ENCODE measurements around the gene SLC24A4.

SLC24A4 gene

DNA sequence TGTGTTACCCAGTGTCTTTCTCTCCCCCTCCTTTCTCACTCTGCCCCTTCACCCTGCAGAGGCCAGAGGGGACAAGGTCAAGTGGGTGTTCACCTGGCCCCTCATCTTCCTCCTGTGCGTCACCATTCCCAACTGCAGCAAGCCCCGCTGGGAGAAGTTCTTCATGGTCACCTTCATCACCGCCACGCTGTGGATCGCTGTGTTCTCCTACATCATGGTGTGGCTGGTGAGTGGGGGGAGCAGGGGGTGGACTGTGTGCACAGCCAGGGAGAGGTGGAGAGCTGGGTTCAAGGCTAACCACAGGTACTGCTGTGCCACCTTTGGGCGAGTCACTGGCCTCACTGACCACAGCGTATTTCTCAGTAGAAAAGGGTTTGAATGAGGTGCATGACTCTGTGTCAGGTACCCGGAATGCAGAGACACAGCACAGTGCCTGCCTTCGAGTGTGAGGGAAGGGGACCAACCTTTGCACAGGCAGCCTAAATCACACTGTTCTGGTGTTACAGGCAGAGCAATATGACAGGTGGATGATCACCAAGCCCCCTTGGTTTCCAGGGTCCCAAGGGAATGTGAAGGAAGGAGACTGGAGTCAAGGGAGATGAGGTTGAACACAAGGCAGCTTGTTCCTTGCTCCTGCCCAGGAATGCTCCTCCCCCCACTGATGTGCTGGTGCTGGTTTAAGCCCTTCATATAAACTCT, 159.8 kb downstream of the SLC24A4 start:
- DNase-seq: peak in 1 of 2 donors; percentile 4

DNA sequence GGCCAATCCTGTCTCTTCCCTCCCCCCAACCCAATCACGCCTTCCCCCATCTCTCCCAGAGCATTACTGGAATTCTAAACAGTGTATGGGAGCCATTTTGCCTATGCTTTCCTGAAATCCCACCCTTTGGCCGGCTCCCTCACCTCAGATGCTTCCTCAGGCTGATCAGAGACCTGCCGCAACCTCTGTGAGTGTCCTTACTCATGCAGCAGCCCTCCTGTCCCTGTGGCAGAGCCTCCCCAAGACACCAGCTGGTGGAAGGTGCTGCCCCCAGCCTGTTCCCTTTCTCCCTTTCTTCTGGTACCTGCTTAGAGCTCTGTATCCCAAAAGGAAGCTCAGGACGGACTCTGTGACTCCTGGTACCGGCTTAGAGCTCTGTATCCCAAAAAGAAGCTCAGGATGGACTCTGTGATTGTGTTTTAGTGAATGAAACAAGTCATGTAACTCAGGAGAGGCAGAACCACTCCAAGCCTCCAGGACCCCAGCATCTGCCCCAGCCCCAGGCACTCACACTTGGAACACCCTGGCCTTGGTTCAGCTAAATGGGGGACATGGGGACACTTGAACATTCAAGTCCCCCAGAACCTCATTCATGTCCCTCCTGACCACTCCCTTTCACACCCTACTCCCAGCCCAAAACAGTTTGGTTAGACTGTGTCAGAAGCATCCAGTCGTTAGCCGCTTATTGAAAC, 161.3 kb downstream of the SLC24A4 start:
- DNase-seq: no peak

DNA sequence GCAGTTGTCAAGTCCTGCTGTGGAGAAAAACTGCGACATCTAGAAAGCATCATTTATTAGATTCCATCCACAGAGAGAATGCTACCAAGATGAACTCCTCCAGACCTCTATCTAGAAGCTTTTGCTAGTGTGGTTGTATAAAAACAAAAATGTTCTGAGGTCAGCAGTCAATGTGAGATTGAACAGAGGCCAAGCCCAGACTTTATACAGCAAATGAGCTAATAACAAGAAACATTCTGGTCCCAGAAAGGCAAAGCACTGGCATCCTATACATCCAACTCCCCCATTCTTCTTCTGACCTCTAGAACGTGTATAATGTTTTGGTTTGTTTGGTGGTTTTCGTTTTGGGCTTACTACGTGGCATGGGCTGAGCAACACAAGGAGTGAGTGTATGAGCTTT, 163.9 kb downstream of the SLC24A4 start:
- no peak for DNase-seq

DNA sequence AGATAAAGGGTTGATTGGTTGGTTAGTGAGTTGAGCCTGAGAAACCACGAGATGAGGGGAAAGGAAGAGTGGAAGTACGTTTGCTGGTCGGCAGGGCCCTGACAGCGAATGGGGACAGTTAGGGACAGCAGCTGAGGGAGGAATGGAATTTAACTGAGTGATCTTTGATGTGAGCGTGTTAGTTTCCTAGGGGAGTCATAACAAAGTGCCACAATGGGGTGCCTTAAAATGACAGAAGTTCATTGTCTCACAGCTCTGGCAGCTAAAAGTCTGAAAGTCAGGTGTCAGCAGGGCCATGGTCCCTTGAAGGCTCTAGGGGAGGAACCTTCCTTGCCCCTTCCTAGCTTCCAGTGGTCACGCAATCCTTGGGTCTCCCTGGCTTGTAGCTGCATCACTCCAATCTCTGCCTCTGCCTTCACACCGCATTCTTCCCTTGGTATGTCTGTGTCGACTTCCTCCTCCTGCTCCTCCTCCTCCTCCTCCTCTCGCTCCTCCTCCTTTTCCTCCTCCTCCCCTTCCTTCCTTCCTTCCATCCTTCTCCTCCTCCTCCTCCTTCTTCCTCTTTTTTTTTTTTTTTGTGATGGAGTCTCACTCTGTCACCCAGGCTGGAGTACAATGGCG, 164.7 kb downstream of the SLC24A4 start:
- no peak for DNase-seq

DNA sequence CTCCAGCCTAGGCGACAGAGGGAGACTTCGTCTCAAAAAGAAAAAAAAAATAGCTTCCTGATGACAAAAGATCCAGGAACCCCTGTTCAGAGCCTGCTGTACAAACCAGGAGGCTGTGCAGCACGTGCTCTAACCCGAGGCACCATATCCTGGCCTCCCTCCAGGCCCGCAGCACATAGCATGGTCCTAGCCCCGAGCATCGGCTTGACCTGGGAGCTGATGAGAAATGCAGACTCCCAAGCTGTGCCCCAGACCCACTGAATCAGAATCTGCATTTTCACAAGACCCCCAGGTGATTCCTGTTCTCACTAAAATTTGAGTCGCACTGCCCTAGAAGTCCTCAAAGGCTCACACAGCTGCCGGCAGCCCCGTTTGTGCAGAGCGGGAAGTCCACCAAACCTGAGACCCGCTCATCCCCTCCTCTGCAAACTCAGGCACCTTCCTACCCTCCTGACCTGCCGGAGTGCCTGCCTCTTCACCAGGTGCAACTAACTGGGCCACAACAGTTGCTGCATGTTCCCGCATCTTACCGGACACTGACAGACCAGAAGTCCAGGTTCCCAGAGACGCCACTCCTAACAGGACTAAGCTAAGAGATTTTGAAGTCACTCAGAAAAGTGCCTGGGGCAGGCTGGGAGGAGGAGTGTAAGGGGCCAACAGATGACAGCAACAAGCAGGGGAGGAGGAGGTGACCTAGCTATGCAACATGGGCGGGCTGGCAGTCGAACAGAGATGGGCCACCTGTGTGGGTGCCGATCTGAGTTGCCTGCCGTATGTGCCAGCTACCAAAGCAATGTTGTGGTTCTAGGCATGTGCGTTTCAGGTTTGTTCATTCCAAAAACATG, 166.7 kb downstream of the SLC24A4 start:
- DNase-seq: no peak

DNA sequence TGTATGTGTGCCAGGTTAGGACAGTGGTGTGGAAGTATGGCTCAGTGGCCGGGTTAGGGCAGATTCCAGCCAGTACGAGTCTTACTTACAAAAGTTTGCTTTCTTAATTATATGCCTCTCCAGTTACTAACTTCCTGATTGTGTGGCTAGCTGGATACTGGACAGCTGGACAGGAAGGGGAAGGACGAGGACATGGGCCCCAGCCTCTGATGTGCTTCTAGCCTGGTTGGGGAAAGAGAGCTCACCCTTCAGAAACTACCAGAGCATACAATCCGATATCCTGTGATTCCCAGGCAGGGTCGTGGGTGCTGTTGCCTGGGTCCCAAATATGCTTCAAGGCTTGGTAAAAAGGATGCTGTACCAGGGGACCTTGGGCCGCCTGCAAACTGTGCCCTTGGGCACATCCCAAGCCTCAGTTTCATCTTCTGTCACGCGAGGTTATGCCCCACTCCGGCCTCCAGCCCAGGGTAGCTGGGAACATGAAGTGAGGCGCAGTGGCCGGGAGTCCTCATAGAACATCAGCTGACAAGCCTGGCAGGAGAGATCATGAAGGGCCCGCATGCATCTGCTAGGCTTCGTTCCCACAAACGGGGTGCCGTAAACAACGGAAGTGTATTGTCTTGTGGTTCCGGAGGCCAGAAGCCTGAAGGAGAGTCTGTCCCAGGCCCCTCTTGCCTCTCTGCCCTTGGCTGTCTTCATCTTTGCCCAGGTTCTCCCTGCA, 167.4 kb downstream of the SLC24A4 start:
- no peak for DNase-seq

DNA sequence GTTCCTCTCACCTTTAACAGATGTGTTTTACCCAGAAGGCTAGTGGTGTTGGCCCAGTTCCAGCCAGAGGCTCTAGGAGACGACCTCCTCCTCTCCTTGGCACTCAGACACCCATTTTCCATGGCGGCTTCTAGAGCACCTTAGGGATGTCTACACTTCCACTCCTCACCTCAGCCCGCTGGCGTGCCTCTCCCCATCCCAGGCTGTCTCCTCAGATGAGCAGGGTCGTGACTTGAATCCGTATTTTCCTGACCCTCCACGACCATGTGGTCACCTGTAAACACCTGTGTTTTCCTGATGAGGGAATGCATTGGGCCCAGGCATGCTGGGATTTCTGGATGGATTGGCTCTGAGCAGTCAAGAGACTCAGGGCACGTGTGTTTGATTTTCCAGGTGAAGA, 168.8 kb downstream of the SLC24A4 start:
- no peak for DNase-seq

DNA sequence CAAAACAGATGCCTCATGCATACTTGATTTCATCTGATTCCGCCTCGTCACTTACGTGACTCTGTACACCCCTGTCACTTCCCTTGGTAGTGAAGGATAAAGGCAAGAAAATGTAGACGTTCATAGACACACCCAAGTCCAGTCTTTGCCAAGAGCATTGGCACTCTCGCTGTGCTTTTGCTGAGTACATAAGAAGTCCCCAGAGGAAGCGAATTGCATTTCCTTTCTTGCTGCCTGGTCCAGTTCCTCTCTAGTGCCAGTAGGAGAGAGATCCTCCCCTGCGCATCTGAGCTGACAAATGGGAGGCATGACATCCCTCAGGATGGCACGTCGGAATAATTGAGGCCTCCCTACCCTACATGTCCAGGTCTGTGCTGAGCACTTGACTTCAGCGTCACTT, 169.3 kb downstream of the SLC24A4 start:
- peak in 1 of 2 donors; percentile 64 for DNase-seq

DNA sequence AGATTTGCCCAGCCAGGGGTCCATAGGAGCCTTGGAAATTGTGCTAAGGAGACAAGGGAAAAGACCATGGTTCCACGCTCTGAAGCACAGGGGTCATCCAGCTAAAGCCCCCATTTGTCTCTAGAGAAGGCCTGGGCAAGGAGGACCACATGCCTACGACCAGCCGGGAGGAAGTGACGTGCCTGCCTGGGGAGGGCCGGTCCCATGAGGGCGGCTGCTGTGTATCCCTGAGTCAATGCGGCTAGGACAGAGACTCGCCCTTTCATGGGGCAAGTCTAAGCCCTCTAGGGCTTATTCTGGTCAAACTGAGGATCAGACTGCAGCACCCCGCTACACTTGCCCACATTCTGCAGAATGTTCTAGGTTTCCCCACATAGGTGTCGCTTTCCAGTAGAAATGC, 170.1 kb downstream of the SLC24A4 start:
- no peak for DNase-seq

DNA sequence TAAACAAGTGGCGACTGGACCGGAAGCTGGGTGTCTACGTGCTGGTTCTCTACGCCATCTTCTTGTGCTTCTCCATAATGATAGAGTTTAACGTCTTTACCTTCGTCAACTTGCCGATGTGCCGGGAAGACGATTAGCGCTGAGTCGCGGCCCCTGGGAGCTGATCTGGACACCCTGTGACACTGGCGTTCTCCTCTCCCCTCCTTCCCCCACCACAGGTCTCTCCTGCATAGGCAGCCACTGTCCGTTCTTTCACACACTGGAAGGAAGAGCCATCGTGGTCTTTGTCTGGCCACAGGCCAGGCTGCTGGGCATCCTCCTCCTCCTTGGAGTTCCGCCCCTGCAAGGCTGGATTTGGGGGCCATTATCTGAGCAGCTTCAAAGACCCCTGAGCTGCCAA, 170.5 kb downstream of the SLC24A4 start:
- DNase-seq: no peak

DNA sequence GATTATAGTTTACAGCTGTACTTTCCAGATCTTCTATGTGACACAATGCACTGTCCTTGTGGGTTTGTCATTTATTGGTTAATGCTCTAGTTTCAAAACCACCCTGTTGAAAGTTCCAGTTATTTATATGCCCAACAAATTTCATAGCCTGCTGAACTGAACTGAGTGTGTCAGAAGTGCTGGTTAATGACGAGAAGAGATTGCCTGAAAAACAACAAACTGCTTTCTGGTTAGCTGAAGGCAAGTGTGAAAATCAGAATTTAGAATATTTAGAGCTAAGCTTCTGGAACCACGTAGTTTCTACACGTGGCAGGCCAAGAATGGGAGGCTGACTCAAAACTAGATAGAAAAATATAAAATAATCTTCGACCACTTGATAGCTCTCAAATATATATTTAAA, 171.5 kb downstream of the SLC24A4 start:
- no peak for DNase-seq

DNA sequence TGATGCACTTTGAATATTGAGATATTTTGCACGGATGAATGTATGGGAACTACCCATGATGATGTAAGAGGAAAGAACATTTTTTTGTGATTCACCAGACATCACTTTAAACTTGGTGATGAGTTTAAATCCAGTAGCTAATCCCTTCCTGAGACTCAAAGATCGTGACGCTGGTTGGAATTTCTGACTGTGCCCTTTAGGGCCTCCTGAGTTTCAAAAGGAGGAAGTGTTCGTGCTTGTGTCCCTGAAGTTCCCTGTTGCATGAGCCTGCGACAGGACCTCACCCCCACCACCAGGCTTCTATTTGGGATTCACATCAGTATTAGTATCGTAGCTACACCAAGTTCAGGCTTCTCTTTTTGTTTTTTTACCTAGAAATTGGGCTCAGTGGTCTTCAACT, 172.1 kb downstream of the SLC24A4 start:
- peak in 1 of 2 donors; percentile 72 for DNase-seq

DNA sequence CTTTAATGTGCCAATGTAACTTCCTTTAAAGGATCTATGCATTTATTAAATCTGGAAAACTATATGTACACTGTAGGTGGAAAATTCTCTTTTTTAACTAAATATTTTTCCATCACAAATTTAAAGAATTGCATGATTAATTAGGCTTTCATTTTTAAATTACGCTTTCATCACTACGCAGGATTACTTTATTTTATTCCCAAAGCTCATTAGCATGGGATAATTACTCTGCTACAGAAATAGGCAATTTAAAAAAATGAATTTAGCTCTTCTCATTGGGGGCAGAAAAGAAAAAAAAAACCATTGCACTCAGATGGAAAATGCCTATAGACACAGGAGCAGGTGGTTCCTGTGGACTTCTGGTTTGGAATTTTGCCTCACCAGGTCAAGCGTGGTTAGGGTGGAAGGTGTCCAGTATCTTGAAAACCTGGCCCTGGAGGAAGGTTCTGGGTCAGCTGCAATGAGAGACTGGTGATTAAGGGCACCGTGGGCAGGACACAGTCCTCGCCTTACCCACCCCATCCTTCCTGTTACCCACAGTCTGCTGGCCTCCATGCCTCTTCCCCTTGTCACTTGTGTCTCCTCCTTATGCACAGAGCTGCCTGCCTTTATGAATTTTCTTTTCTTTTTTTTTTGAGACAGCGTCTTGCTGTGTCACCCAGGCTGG, 173.4 kb downstream of the SLC24A4 start:
- no peak for DNase-seq

DNA sequence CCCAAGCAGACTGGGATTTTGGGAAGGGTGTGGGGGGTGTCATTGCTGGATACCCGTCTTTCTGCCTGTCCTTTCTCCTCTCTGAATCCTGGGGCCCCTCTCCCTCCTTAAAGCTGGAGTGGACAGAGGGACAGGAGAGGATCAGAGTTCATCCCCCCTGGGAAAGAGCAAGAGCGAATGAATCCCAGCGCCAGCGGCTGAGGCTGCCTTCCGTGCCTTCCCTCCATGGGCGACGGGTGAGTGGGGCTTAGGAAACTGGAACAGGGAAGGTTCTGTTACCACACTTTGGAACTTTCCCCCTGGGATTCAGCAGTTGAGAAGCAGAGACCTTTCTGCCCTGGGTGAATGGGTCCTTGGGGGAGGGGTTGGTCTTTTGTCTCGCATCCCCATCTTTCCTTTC, 174.4 kb downstream of the SLC24A4 start:
- DNase-seq: peak in 1 of 2 donors; percentile 7

DNA sequence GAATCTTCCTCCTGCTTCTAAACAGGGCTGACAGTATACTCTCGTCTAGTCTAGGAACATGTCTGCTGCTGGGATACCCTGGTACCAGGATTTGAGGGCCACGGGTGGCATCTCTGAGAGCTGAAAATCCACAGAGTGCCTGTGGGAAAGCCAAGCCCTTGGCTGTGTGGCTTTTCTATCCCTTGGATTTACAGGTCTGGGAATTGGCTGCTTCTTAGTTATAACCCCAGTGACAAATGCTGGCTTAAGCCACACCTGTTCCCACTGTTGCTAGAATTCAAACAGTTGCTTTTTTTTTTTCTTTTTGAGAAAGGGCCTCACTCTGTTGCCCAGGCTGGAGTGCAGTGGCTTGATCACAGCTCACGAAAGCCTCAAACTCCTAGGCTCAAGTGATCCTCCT, 176.3 kb downstream of the SLC24A4 start:
- no peak for DNase-seq

DNA sequence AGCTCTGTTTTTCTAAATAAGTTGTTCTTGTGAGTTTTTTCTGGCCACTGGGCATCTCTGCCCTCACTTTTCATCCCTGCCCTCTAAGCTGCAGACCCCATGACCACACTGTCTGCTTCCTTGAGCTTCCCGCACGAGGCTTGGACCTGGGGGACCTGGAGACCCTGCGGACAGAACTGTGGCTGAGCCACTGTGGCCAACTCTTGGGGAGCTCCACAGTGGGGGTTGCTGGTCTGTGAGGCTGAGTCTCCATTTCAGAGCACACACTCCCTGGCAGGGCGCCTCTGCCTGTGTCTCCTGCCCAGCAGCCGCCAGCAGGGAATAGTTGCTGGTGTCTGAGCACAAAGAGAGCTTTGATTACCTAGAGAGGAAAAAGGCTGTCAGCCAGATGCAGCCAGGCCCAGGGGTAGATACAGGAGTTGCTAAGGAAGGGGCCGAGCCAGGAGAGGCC, 177.6 kb downstream of the SLC24A4 start:
- DNase-seq: peak in 1 of 2 donors; percentile 8

DNA sequence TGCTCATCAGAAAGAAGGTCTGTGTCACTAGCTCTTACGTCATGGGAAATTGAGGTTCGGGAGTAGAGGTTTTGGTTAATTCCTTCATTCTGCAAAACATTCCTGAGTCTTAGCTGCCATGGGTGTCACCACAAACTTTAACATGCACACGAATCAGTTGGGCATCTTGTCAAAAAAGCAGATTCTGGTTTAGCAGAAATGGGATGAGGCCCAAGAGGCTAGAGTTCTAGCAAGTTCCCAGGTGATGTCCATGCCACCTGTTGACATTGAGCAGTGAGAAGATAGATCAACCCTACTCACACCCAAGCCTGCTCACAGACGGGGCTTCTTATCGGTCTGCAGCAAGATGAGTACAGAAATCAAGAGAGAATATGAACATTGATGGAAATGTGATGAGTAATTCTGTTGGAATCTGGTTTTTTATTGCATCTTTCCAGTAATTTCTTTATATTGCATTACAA, 179.0 kb downstream of the SLC24A4 start:
- DNase-seq: peak in 1 of 2 donors; percentile 1

DNA sequence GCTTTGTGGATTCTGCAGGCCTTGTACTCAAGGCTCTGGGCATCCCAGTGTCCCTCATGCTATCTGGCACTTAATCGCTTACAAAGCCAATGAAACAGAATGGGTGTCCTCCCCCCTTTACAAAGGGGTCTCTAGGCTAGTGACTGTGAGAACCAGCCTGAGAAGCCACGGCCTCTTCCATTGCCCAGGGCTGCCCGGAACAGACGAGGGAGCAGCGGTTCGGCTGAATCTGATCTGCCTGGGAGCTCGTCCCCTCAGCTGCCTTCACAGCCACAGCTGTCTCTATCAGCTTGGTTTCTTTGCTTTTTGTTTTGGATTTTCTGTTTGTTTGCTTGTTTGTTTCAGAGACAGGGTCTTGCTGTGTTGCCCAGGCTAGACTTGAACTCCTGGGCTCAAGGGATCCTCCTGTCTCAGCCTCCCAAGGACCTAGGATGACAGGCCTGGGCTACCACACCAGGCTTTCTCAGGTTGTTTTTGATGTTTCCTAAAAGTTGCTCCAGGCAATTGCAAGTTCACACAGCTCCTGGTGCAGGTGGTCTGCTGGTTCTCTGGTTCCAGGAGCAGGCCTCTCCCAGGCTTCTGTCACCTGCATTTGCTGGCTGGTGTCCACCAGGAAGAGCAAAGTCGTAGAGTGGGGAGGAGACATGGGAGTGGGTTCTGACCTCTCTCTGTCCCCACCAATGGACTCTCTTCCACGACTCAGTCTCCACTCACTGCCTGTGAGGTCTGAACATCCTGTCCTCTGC, 179.7 kb downstream of the SLC24A4 start:
- no peak for DNase-seq

DNA sequence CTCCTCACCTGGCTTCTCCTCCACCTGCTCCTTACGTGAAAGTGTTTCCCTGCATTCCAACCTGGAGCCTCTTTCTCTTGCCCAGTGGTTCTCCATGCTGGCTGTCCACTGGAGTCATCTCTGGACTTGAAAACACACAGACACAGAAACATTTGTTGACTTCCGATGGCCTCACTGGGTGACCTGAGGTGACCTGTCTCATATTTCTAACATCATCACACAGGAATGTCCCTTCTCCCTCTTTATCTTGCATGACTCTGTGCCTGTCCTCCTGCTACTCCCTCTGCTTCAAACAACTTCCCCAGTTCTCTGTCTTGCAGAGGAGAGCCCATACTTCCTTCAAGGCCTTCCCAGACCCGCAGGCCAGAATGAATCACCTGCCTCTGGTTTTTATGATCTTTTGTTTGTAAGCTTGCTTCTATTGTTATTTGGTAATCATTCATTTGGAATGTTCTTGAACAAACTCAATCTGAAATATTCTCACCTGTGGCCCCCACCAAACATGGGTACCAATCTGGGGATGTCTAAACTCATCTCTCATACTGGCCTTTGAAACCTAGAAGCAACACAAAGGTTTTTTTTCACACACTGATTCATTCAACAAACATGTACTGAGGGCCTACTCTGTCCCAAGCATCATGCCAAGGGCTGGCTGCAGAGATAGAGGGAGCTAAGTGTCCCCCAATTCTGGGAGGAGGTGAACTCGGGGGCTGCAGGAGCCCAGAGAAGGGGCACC, 181.0 kb downstream of the SLC24A4 start:
- no peak for DNase-seq

DNA sequence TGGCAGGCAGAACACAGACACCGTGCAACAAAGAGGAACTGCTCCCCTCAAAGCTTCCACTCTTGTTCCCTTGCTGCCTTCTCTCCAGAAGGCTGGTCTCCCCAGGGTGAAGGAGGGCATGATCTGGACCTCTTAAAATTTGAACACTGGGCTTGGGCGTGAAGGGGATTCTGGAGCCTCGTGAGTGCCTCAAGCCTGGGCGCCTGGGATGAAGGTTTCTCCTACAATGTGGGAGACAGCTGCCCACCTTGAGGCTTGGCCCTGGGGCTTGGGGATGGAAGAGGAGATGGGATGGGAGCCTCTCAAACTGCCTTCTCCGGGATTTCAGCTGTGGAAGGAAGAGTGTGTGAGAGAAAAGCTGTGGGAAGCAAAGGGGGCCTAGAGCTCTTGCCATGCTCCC, 182.9 kb downstream of the SLC24A4 start:
- DNase-seq: no peak
